HG02571 (cell line): ENCODE measurements around the gene PRDM16.

Source experiments
- ATAC-seq: cut with Tn5 transposase; IDR thresholded peaks from one replicate; pipeline ENCODE4 v1.9.1; 2021; ENCODE audit warnings: mild to moderate bottlenecking, moderate library complexity; ENCODE audit not compliant: unreplicated experiment

The PRDM16 gene

GRCh38 chr1:3463891-3464648, 395.1 kb downstream of the PRDM16 start:
- no peak for ATAC-seq

- ATAC-seq = no peak
These were observed 395.6 kb downstream of the PRDM16 start for GRCh38 chr1:3464649-3465025.

DNA sequence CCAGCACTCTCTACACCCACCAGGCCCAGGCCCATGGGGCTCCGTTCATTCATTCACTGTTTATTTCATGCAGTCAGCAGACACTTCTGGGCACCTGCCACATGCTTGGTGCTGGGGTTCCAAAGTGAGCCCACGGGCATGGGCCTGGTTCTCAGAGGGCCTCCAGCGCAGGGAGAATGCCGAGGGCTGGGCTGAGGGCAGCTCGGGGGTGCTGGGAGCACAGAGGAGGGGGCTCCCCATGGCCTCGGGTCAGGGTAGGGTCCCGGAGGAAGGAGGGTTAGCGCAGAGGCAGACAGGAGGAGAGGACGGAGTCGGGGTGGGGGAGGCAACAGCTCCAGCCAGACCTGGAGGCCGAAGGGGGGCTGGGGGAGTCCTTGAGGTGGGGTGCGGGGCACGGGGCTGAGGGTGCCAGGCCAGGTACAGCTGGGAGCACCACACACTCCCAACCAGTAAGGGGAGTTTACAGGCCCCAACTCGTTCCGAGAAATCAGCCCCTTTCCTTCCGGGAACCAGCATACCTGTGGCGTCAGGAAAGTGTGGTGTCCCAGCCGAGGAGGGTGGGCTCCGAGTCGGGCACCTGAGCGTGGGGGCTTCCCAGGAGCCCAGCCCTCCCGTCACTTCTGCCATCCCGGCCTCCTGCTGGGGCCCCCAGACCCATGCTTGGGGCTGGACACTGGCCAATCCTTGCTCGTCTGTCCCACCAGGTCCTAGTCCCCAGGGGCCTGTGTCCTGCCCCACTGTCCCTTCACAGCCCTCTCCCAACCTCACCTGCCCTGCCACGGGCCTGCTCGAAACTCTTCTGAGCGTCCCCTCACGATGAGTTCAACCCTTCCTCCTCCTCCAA, 396.3 kb downstream of the PRDM16 start:
- ATAC-seq = no peak

- no peak for ATAC-seq
These were observed 396.9 kb downstream of the PRDM16 start for GRCh38 chr1:3465935-3466321.

DNA sequence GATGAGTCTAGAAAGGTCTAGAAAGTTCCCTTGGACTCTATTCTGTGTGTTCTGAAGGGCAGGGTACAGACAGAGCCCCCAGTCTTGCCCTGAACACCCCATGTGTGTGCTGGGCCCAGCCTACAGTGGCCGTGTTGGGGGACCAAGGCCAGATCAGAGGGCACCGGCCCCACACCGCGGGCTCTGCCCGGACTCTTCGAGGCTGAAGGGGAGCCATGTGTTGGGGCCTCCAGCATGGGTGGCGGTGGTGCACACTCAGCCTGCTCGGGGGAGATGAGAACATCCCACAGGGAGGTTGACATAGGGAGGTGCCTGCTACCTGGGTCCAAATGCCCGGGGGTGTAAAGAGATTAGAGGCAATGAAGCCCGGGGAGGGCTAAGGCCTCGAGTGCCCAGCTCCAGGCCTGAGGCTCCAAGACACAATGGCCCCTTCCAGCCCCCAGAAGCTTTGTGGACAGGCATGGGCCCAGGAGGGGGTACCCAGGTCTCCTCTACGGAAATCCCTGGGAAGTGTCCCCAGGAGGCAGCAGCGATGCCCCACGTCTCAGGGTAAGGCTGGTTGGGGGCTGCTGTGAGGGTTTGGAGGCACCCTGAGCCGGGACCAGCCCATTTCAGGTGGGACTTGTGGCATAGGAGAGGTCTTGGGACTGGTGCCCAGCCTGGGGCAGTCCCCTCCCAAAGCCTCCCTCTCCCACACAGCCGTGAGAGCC, 397.5 kb downstream of the PRDM16 start:
- no peak for ATAC-seq

GRCh38 chr1:3467096-3468036, 398.4 kb downstream of the PRDM16 start:
- ATAC-seq = no peak

DNA sequence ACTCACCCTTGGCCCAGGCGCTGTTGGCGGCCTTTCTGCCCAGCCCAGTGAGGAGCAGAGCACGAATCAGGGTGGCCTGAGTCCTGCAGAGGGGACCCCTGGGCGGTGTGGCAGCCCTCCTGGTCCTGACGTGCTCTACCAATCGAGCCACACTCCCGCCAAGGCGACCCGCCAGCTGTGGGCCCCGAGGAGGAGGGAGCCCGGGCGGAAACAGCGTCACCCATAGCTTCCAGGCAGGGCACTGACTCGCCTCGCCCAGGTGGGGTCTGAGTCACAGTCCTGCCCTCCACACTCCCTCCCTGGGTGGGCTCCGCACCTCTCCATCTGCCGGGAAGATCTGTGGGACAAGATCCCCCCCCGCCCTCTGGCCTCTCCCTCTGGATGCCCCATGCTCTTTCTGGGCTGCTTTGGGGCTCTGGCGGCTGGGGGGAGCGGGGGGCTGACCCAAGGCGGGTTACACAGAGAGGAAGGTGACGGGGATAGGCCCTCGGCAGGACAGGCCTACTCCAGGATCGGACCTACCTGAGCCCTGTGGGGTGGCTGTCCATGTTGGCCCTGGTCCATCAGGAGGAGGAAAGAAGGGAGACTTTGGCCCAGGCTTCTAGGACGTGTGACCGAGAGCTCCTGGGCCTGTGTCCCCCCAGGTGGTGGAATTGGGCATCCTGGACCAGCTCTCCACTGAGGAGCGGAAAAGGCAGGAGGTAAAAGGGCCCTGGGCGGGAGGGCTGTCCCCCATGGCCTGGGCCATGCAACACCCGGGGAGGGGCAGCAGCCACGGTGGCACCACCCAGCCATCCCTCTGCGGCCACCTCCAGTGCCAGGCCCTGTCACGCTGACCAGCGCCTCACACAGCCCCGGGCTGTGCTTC, 399.5 kb downstream of the PRDM16 start:
- no peak for ATAC-seq

DNA sequence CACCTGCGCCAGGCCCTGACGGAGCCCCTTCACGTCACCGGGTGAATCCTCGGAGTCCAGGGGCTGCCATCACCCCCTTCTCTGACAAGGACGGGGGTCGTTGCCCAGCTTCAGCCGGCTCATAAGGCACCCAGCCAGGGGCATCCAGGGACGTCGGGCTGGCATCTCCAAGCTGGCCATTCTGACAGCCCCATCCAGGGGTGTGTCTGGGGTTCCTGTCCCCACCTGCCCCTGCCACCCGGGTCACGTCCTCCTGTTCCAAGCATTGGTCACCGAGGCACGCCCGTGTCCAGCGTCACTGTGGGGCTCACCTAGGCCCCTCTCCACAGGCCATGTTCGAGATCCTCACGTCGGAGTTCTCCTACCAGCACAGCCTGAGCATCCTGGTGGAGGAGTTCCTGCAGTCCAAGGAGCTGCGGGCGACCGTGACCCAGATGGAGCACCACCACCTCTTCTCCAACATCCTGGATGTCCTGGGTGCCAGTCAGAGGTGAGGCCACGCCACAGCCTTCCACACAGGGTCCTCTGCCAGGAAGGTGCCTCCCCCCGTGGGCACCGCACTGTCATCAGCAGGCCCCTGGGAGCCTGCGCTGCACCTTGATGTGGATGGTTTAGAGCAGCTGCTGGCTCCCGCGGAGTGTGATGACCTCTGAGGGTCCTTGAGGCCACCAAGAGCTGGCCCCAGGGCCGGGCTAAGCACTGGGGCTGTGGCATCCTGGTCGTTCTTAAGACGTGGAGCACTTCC, 400.3 kb downstream of the PRDM16 start:
- no peak for ATAC-seq

DNA sequence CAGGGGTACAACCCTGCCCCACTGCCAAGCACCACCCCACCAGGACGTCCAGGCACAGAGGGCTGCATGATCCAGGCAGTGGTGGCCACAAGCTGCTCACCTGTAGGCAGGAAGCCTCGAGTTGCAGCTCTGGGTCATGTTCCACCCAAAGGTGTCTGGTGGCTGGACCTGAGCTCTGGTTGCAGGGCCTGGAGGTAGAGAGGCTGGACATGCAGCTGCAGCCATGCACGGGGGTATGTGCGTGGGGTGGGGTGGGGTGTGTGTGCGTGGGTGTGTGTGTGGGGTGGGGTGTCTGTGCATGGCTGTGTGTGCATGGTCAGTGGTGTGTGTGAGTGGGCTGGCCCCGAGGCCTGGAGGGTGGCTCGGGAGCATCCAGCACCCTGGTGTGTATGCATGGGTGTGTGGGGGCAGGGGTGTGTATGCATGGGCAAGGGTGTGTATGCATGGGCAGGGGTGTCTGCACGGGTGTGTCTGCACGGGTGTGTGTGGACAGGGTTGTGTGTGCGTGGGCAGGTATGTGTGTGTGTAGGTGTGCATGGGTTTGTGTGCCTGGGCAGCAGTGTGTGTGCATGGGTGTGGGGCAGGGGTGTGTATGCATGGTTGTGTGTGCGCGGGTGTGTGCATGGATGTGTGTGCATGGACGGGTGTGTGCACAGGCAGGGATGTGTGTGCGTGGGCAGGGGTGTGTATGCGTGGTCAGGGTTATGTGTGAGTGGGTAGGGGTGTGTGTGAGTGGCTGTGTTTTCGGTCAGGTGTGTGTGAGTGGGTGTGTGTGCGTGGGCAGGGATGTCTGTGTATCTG, 401.0 kb downstream of the PRDM16 start:
- ATAC-seq = no peak

DNA sequence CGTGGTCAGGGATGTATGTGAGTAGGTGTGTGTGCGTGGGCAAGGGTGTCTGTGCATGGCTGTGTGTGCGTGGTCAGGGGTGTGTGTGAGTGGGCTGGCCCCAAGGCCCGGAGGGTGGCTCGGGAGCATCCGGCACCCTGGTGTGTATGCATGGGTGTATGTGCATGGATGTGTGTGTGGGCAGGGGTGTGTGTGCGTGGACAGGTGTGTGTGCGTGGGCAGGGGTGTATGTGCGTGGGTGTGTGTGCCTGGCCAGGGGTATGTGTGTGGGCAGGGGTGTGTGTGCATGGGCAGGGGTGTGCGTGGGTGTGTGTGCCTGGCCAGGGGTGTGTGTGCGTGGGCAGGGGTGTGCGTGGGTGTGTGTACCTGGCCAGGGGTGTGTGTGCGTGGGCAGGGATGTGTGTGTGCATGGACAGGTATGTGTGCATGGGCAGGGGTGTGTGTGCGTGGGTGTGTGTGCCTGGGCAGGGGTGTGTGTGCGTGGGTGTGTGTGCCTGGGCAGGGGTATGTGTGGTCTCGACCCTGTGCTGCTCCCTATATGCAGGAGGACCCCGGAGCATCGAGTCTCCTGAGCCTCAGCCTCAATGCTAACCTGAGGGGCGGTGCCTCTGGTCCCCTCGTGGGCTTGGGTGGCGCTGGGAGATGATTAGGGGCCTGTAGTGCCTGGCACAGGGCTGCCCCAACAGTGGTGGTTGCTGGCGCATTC, 401.8 kb downstream of the PRDM16 start:
- no peak for ATAC-seq

- no peak for ATAC-seq
These were observed 402.5 kb downstream of the PRDM16 start for GRCh38 chr1:3471356-3472087.

DNA sequence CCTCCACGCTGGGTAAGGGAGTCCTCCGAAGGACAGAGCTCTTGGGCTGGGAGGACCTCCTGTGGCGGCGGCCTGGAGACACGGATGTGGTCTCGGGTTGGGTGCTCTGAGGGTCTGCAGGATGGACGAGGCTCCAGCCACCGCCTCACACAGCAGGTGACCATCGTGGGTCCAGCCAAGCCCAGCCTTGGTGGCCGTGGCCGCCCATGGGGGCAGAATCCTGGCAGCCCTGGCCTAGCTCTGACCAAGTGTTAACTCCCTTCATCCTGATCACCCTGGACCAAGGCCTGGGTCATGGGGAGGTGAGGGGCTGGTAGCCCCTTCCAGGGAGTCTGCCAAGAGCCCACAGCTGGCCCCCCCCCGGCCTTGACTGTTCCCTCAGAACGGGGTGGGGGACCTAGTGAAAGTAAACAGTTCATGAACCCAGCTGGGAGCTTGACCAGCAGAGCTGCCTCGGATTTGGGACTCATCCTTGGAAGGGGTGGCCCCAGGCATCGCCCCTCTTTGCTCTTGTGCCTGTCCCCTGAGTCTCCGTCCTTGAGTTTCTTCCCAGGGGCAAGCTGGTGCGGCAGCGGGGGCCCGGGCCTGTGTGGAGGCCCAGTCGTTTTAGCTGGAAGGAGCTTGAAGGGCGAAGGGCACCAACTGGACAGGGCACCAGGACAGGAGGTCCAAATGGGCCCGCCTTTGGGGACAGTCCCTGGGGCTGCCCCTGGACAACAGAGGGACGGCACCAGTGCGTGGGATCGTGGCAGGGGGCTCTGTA, 403.3 kb downstream of the PRDM16 start:
- ATAC-seq = no peak

DNA sequence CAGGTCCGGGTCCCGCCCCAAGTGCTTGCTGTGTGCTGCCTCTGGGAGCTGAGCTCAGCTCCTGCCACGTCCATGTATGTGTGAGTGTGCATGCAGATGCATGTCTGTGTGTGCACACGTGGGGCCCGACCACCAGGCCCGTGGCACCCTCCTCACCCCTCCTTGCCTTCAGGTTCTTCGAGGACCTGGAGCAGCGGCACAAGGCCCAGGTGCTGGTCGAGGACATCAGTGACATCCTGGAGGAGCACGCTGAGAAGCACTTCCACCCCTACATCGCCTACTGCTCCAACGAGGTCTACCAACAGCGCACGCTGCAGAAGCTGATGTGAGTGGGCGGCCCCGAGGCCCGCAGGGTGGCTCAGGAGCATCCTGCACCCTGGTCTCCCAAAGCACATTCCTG, 403.9 kb downstream of the PRDM16 start:
- no peak for ATAC-seq

- no peak for ATAC-seq
These were observed 404.4 kb downstream of the PRDM16 start for GRCh38 chr1:3473381-3473844.

DNA sequence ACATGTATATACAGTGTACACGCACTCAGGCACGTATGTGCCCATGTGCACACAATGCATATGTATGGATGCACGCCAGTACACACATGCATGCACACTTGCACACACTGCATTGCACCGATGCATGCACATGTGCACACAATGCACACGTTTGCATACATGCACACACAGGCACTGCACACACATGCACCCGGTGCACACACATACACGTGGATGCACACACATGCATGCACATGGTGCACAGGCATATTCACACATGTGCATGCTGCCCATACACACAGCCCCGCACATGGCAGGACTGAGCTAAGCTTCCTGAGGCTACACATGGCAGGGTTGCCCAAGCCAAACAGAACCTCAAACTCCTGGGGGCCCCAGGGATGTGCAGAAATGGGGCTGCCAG, 405.0 kb downstream of the PRDM16 start:
- no peak for ATAC-seq

GRCh38 chr1:3474421-3474820, 405.4 kb downstream of the PRDM16 start:
- no peak for ATAC-seq
